HT1080 (cell line): ENCODE data around the gene CLASRP. TPM values are rescaled to one million over a fixed set of nuclear protein-coding genes. Genes with fewer than 3 reads are reported as not detected.
"Not testable (repeated sequence)": the region's sequence is repeated elsewhere in the genome, so short reads cannot be mapped to it uniquely, and the experiment has no call there.

Experiments used
- DNase-seq: peaks from one replicate; pipeline ENCODE4 v3.0.0-alpha.2; 2015; ENCODE audit warnings: low read depth
- total RNA-seq: library from RNA; depleted of rRNA; stranded (reverse); fragments of >200 nt; shearing (Covaris generic); gene quantifications from 2 replicates; pipeline ENCODE4 v1.2.3, GENCODE V29; 2014

CLASRP gene
- total RNA-seq, 1 experiment from 2014 or later: 36.9 TPM

DNA sequence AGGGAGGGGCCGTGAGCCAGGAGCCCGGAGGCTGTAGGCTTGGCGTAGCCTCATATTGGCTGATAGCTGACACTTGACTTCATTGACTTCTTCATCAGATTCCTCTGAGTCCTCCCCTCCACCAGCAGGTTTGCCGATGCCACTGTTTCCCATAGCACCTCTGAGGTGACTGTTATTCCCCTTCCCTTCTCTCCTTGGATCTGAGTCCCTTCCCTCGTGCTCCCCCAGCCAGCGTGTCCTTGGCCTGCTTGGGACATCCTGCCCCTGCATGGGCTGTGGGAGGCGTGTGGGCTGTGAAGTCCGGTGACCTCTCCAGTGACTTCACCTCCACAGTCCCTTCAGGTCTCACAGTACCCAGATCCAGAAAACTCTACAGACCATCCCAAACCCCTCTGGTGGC lies 63.0 kb downstream of the CLASRP start:
- no peak for DNase-seq

DNA sequence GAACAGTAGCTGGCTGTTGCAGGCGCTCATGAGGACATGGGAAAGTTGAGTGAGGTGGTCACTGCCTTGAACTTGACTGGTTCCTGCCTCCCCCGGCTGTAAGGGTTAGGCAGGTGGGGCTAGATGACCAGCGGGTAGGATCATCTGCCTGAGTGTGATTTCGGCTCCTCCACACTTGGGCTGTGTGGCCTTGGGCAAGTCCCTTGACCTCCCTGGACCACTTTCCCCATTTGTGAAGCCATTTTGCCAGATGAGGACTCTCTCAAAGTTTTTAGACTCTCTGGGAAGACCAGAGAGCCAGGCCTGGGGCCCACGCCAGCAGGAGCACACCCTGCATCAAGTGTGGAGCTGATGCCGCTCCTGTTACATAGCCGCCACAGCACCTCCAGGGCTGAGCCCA lies 63.6 kb downstream of the CLASRP start:
- no peak for DNase-seq

DNA sequence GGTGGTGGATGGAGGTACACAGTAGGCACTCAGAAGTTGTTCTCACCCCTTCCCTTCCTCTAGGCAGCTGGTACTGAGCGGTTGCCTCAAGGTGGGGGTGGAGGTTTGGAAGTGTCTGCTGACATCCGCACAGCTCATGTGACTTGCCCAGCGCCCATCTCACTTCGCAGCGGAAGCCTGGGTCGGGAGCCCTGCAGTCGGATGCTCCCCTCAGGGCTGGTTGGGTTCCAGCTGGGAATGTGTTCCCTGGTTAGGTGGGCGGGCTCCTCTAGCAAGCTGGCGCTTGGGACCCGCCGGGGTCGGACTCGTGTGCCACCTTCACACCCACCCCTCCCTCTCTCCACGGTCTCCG lies 64.3 kb downstream of the CLASRP start:
- no peak for DNase-seq

DNA sequence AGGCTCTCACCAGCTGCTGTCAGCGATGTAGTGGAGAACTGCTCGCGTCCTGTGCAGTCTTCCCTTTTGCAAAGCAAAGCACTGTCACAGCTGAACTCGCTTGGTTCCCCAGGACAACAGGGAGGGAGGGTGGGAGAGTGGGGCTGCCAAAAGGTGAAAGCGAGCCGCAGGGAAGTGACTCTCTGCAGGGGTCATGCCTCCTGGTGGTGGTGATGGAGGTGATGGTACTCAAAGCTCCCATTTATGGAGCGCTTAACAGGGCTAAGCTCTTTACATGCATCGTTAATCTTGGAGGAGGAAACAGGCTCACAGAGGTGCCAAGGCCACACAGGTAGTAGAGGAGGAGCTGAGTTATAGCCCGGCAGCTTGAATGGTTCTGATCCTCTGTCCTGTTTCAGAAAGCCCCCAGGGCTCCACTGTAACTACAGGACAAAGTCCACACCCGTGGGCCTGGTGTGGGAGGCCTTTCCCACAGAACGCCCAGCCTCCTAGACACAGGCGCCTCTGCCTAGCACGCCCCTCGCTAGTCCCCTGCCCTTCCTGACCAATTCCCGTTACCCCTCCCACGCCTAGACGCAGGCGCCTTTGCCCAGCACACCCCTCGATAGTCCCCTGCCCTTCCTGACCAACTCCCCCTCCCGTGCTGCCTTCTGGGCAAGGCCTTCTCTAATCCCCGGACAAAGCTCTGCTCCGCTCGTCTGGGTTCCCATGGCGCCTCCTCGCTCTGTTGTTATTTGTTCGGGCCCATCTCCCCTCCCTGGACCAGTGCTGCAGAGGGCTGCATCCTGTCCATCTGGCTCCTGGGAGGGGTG lies 64.9 kb downstream of the CLASRP start:
- DNase-seq: no peak

DNA sequence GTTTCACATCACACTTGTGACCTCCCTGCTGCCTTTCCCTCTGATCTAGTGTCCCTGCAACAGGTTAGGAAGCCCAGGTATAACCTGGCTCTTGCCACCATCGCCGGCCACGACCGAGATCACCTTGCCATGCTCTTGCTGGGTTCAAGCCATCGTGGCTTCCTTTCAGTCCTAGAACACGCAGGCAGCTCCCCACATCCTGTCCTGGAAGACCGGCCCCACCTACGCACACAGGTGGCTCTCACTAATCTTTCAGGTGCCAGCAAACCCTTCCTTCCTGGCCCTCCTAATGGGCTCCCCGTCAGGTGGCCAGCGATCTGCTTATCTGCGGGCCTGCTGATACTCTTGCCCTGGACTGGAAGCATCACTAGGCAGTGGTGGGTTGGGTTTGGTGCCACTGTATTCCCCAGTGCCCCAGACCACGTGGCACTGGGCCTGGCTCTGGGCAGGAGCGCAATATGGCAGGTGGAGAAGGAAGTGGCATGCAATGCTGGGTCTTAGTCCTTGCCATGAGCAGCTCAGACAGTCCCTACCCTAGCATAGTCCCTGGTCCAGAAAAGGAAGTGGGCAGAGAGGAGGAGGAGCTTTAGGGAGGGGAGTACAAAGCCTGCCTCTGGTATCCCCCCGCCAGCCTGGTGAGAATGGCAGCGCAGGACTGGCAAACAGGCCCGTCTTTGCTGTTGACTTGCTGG lies 66.0 kb downstream of the CLASRP start:
- no peak for DNase-seq

DNA sequence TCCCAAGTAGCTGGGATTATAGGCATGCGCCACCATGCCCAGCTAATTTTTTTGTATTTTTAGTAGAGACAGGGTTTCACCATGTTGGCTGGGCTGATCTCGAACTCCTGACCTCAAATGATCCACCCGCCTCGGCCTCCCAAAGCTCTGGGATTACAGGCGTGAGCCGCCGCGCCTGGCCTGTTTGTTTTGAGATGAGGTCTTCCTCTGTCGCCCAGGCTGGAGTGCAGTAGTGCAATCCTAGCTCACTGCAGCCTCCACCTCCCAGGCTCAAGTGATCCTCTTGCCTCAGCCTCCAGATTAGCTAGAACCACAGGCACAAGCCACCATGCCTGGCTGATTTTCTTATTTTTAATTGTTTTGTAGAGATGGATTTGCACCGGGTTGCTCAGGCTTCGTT lies 67.5 kb downstream of the CLASRP start:
- not testable (repeated sequence) for DNase-seq

DNA sequence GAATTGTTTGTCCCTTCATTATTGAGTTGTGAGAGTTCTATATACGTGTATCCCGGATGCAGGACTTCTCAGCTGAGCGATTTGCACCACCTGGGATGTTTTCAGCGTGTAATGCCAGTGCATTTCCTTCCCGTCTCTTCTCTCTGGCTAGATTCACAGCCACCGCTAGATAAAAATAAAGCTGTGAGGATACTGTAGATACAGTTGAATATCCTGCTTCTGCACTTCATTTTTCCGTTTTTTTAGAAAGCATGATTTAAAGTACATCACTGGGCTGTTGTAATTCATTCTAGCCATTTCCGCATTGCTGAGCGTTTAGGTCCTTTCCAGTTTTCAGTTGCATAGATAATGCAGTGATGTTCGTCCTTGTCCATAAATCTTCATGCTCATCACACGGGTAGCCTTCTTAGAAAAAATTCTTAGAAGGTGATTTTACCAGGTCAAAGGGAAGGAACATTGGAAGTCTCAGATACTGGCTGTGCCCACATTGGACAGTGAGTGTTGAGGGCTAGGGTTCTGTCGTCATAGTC lies 68.8 kb downstream of the CLASRP start:
- DNase-seq: no peak

DNA sequence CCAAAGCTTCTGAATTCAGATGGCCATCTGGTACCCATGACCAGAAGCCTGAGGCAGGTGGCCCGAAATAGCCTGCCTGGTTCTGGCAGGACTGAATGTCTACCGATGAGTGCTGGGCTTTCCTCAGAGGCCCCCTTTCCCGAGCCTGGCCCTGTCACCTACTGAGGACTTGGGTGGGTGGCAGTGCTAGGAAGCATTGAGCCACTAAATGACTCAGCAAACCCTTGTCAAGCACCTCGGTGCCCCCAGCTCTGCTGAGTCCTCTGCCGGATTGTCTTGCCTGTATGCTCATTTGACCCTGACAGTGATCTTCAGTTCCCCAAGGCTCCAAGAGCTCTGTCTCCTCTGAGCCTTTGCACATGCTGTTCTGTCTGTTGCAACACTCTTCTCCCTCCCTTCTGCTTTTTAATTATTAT lies 72.0 kb downstream of the CLASRP start:
- no peak for DNase-seq

DNA sequence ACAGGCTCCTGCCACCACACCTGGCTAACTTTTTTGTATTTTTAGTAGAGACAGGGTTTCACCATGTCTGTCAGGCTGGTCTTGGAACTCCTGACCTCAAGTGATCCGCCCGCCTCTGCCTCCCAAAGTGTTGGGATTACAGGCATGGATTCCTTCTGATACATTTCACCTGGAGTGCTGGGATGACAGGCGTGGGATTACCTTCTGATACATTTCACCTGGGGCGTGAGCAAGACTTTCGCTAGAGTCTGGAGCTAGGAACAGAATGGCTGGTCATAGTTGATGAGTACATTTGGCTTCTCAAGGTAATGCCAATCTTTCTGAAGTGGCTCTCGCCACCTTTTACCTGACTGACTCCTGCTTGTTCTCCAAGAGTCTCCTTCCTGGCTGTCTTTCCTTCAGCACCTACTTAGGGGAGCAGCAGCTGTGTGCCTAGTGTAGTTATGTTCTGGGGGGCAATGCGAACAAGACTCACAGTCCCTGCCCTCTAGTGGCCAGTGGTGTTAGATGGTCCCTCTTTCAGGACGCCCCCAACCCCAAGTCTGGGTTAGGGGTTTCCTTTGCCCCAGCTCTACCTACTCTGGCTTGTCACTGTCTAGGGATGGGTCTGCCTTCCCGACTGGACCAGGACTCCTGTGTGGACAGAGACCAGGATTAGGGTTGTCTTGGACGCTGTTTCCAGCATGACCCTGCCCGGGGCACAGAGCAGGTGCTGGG lies 73.4 kb downstream of the CLASRP start:
- DNase-seq: no peak

DNA sequence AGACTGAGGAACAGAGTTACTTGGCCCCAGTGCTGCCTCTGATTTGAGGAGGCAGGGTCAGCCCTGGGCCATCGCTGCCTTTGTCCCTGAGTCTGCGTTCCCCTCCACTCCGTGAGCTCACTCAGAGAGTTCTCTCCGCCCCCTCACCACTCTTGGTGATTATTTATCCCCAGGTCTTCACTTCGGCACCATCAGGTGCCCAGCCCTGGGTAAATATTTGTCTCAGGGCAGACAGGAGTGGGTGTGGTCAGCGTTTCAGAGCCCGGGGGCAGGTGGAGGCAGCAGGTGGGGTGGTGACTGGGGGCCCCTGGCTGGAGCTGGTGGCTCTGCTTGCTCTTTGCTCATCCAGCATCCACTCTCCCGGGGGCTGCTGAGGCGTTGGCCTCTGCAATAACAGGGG lies 74.8 kb downstream of the CLASRP start:
- no peak for DNase-seq

DNA sequence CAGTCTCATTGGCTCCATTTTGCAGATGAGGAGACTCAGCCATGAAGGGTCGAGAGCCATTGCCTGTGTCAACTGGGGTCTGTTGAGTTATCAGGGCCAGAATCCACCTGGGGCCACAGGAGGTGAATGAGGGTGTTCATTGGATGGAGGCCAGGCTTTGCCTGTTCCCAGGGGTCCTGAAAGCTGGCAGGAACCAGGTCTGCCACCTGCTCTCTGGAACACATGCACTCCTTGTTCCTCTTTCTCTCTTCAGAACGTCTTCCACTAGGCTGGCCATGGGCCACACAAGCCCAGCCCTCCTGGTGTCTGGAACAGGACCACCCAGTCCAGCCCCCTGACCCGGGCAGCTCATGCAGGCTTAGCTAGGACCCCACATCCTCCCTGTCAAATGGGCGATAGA lies 75.3 kb downstream of the CLASRP start:
- DNase-seq: no peak

DNA sequence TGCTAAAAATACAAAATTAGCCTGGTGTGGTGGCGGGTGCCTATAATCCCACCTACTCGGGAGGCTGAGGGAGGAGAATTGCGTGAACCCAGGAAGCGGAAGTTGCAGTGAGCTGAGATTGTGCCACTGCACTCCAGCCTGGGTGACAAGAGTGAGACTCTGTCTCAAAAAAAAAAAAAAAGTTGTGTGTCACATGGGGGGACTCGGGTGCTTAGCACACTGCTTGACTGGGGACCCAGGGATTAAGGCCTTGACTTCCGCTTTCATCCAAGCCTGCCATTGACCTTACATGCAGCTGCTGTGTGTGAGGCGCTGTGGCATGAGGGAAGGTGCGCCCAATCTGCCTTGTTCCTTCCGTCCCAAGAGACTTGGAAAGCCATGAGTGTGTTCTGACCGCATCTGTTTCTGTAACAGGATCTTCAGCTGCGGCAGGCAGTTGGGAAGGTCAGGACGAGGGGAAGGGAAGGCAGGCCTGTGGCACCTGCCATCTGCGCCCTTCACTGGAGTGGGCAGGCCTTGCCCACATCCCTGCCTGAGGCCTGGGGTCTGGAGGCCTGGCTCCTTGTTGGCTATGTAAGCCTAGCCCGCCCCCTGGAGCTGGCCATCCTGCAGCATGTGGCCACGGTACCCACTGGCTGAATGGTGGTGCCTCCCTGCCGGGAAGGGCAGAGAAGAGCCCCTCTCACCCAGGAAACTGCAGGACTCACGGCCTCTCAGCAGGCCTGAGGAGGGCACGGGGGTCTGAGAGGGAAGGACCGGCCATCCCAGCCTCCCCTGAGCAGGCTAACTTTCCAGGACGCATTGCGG lies 77.2 kb downstream of the CLASRP start:
- DNase-seq: no peak

DNA sequence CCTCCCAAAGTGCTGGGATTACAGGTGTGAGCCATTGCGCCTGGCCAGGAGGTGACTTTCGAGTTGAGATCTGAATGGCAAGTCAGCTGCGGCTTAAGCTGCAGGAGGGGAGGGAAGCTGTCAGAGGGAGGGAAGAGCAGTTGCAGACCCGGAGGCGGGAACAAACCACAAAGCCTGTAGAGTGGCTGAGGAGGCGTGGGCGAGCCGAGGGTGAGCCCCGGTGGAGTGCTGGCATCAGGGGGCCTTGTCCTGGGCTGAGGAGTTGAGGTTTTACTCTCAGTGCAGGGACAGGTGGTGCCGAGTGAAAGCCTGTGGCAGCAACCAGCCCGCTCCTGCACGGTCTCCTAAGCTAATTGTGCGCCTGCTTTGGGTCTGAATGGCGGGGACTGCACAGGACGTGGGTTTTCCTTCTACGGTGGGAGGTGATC lies 78.3 kb downstream of the CLASRP start:
- DNase-seq: no peak

DNA sequence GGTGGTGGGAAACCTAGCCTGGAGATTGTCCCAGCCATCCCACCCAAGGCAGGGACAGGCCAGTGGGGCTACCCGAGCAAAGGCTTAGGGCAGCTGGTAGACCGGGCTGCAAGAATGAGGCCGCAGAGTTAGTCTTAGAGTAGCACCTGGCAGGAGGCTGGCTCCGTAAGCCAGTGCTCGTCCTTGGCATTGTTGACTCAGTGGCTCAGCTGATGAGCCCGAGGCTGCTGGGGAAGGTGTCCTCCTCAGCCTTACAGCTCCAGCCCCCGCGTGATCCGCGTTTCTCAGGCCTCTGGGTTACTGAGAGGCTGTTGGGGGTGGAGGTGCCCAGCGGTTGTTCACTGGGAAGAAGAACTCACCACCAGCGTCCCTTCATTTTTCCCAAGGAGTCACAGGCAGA lies 78.8 kb downstream of the CLASRP start:
- no peak for DNase-seq

DNA sequence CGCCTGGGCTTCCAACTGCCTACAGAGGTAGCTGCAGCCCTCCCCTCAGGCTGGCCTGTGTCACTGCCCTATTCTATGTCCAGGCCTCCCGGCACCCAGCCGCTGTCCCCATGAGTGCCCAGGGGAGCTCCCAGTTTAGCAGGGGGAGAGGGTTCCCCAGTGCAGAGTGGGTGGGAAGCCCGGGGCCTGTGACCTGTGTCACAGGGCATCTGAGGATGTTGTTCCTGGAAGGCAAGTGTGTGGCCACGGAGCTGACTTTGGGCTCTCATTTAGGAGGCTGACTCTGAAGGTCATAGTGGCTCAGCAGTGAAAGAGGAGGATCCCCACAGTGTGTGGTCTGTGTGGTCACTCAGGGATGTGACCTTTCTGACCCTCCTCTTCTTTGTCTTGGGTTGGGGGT lies 79.3 kb downstream of the CLASRP start:
- DNase-seq: no peak

DNA sequence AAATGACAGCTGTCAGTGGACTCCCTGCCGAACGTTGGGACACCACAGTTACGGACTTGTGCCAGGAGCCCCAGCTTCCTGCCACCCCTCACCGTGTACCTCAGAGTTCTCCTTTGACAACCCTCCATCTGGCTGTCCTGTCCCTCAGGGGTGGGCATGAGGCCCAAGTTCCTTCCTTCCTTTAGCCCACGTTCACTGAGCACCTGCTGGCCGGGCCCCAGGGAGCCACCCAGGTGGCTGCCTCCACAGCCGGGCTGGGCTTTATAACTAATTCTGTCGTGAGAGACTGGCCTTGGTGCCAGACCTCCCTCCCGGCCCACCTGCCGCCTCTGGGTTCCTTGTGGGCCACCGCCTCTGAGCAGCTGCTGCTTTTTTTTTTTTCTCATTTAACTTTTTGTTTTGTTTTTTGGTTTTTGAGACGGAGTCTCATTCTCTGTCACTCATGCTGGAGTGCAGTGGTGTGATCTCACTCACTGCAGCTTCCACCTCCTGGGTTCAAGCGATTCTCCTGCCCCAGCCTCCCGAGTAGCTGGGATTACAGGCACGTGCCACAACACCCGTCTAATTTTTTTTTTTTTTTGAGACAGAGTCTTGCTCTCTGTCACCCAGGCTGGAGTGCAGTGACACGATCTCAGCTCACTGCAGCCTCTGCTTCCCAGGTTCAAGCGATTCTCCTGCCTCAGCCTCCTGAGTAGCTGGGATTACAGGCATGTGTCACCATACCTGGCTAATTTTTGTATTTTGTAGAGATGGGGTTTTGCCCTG lies 79.9 kb downstream of the CLASRP start:
- DNase-seq: not testable (repeated sequence)

DNA sequence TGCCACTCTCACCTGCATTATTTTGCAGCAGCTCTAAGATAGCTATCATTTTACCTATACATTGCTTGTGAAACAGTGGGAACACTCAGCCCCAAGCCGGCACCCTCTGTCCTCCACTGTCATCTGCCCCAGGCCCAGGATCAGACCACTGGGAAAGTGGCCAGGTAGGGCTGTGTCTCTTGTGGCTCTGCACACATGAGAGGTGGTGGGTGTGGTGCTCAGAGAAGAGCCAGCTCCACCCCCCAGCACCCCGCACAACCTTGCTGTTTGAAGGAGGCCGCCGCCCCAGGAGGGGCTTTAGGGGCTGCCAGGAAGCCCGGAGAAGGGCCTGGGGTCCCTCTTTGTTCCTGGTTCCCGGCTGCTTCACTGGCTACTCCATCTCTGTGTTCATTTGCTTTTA lies 80.7 kb downstream of the CLASRP start:
- DNase-seq: no peak
